Measurements from ENCODE around the gene CD2AP.
"Not testable (repeated sequence)": the region's sequence is repeated elsewhere in the genome, so short reads cannot be mapped to it uniquely, and the experiment has no call there.

CD2AP gene

DNA sequence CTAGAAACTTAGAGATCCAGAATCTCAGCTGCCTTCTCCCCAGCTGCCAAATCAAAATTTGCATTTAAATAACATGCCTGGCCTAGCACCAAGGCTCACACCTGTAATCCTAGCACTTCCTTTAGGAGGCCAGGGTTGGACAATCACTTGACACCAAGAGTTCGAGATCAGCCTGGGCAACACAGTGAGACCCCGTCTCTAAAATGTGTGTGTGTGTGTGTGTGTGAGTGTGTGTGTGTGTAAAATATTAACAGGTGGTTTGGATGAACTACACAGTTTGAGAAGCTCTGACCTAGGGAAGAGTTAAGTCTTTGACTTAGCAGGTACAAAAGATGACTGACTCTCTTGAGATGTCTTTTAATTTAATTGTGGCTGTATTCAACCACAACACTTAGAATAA lies 20.2 kb upstream of the CD2AP start:
- no peak for DNase-seq (ENCODE audit: low read depth)

DNA sequence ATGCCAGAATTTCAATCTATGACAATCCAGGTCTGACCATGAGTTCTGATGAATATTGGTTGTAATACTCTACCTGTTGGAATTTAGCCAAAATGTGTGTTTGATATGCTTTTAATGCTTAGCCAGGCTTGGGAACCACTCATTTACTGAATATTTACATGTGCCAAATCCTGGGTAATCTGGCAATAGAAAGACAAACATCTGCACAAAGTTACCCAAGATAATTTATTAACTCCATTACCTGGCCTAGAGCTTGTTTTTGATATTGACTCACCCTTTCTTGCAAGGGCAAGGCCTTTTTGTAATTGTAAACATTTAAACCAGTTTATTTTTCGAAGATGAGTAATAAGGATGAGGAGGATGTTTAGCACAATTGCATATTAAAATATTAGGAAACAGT lies 13.5 kb upstream of the CD2AP start:
- DNase-seq (ENCODE audit: low read depth), result no peak

DNA sequence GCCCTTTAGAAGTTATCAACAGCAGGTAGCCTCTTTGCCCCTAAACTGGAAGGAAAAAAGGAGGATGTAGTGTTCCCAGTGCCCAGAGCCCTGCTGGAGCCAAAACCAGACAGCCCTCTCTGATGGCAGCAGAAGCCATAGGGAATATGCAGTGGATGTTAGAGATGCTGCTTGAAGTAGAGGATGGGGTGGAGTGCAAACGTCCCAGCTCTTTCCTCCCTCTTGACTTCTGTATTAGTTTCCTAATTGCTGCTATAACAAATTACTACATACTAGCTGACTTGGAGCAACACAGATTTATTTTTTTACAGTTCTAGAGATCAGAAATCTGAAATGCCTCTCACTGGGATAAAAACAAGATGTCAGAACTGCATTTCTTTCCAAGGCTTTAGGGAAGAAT lies 12.5 kb upstream of the CD2AP start:
- no peak for DNase-seq (ENCODE audit: low read depth)

DNA sequence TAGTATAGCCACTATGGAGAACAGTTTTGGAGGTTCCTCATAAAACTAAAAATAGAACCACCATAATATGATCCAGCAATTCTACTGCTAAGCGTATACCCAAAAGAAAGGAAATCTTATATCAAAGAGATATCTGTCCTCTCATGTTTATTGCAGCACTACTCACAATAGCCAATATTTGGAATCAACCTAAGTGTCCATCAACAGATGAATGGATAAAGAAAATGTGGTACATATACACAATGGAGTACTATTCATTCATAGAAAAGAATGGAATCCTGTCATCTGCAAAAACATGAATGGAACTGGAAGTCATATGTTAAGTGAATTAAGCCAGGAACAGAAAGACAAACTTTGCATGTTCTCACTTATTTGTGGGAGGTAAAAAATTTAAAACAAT lies 5.7 kb upstream of the CD2AP start:
- no peak for DNase-seq (ENCODE audit: low read depth)

DNA sequence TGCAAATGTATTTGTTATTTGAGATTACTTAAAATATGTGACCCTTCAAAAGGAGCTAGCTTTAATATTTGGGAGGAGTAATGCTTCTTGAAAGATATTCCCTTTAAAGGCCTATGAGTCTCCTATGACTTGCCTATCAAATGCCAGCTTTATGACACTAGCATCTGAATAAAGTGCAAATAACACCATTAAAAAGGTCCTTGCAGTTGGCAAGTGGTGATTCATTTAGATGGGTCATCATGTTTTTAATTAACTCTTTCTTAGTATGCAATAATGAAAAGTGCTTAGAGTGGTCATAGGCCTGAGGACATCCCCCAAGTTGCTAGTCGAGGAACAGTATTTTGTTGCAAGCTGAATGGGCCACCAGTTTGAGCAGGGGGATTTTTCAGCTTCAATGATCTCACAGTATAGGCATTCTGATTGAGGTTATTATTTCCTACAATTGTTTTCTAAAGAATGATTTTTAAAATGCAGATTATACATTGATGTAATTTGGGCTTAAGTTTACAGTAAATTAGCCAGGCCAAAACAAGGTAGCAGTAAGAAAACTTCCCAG lies 3.7 kb upstream of the CD2AP start:
- no peak for DNase-seq (ENCODE audit: low read depth)

DNA sequence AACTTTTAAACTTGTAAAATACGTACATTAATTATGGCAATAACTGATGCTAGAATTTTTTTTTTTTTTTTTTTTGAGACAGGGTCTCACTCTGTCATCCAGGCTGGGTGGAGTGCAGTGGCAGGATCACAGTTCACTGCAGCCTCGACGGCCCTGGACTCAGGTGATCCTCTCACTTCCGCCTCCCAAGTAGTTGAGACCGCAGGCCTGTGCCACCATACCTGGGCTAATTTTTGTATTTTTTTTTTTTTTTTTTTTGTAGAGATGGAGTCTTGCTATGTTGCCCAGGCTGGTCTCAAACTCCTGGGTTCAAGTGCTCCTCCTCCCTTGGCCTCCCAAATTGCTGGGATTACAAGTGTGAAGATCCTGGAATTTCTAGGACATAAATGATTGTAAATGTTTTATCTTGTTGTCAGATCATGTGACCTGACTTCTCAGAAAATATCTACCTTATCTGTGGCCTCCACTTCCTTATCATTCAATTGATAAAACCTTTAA lies 2.2 kb upstream of the CD2AP start:
- DNase-seq (ENCODE audit: low read depth), result no peak

DNA sequence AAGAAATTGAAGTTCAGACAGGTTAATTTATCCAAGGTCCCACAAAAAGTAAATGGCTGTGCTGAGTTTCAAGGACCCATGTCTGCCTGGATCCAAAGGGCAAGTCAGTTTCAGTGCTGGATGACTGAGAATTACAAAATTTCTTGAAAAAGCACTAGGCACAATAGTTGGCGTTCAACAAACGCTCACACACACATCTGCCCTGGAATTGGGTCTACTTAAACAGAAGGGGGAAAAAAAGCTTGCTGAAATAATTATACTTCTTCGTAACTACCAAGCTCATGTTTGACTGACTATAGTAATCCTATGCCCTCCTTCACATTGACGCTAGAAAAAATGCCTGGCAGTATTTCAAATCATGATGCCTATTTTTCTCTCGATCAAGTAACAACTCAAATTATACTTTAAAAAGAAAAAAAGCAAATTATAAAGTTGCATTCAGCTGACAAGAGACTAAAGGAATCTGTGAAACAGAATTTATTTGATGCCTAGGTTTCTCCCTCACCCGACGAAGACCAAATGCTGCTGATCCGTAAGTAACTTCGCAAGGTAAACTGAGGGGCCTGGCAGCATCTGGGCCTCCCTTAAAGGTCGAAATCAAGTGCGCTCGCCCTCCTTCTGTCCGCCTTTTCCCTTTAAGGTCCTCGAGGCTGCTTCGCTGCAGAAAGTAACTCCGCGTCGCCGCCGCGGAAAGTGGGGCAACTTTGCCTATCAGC lies 650 bp upstream of the CD2AP start:
- DNase-seq (ENCODE audit: low read depth), result no peak

DNA sequence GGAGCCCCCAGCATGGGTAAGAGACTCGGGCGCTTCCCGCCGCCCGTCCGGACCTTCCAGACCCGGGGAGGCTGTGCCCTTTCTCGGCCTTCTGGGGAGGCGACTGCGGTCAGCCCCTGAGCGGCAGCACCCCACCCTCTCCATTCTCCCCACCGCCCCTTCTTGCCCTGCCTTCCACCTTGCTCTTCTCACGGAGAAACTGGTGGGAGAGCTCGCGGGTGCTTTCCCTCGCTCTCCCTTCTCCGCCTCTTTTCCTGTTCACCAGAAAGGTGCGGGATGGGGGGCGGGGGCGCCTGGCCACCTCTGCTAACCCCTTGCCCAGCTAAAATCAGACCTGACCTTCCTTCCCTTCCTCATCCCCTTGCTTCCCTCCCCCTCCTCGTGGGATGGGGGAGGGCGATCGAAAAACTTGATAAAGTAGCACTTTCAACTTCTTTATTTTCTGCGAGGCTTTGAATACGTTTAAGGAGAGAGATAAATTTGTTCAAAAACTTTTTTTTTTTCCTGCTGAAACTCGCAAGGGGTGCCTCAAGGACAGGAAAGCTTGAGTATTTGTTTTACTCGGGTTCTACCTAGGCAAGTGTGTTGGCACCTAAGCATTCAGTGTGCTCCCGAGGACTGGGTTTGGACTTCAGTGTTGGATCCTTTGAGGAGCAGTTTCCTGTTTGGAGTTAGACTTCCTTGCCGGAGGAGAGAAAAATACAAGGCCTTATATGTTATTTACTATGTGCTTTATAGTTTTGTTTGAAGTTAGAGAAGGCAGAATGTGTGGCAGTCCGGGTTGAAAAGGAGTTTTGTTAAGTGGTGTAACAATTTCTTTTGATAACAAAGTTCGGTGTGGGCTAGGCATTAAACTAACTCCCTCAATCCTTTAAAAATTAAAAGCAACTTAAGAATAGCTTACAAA lies 897 bp downstream of the CD2AP start:
- DNase-seq (ENCODE audit: low read depth), result no peak

DNA sequence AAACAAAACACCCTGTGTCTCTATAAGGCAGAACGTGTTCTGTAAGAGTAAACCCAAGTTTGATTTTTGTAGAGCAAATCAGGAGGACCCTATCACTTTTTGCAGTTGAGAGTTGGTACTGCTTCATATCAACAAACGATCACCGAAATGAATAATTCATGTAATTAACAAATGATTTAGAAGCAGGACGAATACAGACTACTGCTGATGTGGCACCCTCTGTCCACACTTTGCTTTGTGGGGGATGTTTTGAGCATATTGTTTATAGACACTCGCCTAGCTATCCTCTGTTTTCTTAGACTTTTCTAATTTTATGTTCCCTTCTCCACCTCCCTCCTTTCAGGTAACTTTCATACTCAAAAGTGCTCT lies 1.5 kb downstream of the CD2AP start:
- no peak for DNase-seq (ENCODE audit: low read depth)

DNA sequence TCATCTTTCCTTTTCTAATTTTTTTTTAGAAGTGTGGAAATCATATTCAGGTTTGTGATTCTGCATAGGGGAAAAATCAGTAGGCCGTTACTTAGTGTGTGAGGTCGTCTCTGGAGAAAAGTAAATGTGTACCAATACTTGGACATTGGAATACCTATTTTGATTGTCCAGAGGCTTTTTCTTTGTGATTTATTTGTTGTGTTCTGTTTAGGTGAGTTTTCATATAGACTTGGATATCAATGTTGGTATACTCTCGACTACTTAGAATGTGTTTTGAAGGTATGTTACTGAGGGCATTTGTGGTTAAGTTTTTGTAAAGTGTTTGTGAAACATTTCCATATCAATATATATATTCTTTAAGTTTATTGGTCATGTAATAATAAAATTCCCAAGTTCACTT lies 2.3 kb downstream of the CD2AP start:
- DNase-seq (ENCODE audit: low read depth), result no peak

DNA sequence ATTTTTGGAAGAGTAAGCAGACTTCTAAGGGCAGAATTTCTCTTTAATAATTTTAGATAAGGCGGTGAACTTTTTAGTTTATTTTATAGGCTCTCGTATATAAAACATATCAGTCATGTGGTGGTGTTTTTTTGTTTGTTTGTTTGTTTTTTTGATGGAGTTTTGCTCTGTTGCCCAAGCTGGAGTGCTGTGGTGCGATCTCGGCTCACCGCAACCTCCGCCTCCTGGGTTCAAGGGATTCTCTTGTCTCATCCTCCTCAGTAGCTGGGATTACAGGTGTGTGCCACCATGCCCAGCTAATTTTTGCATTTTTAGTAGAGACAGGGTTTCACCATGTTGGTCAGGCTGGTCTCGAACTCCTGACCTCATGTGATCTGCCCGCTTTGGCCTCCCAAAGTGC lies 3.6 kb downstream of the CD2AP start:
- DNase-seq (ENCODE audit: low read depth), result not testable (repeated sequence)

DNA sequence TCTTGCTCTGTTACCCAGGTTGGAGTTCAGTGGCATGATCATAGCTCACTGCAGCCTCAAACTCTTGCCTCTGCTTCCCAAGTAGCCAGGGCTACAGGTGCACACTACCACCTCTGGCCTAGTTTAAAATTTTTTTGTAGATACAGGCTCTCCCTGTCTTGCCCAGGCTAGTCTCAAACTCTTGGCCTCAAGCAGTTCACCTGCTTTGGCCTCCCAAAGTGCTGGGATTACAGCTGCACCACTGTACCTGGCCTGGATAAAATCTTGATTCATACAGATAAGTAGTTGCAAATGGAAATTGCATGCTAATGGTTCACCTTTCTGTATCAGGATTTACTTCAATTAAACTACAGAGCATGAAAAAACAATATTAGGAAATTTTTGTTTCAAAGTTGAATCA lies 4.2 kb downstream of the CD2AP start:
- no peak for DNase-seq (ENCODE audit: low read depth)

DNA sequence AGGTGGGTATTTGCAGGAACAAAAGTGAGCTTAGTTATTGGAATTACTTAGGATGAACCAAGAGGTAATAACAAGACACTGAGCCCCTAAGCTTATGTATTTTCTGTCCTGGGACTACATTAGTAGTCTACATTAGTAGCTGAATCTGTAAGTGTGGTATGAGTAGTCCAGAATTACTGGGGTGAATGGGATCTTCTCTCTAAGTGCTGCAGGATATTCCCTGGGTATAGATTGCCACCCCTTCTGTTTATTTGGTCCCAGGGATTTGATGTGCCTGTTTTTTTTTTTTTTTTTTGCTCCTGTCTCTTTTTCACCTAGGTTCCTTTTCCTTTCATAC lies 5.9 kb downstream of the CD2AP start:
- DNase-seq (ENCODE audit: low read depth), result no peak

DNA sequence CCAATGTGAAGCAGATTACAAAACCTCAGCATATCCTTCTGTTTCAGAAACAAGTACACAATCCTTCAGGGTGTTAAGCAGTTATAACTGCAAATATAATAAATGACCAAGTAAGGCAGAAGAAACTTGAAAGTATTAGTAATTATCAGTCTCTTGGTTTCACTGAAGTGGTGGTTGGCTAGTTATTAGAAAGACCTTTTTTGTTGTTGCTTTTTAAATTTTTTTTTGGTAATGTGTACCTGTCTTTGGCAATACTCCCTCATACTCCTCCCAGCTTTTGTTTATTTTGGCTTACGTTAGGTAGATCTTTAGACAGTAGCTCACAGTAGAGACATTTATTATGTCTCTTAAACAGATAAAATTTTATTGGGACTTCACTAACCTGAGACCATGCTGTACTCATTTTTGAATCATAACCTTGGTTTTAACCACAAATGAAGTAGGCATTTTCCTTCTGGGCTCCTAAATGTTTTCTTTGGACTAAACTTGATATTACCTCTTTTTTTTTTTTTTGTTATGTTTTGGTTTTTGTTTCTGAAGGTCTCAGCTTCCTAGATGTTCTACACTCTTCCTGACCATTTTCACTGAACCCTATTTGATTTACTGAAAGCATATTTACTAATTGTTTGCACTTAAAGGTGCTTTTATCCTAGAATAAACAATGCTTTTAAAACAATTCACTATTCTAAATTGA lies 6.4 kb downstream of the CD2AP start:
- DNase-seq (ENCODE audit: low read depth), result no peak

DNA sequence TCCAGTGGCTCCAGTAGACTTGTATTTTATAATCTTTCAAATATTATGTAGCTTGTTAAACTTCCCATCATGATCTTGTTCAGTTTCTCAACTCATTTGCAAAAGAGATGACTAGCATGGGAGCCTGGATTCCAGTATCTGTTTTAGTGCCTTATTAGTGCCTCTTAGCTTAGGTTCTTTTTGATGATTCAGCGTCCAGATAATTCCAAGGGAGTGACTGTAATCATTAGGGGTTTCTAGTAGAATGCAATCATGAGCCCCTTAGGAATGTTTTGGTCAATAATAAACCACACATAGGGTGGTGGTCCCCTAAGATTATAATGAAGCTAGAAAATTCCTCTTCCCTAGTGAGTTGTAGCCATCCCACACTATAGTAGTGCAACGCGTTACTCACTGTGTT lies 7.0 kb downstream of the CD2AP start:
- no peak for DNase-seq (ENCODE audit: low read depth)

DNA sequence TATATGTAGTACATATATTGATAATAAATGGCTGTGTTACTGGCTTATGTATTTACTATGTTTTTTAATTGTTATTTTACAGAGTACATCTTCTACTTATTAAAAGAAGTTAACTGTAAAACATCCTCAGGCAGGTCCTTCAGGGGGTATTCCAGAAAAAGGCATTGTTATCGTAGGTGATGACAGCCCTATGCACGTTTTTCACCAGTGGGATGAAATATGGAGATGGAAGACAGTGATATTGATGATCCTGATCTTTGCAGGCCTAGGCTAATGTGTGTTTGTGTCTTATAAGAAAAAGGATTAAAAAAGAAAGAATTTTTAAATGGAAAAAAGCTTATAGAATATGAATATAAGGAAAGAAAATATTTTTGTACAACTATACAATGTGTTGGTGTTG lies 7.5 kb downstream of the CD2AP start:
- DNase-seq (ENCODE audit: low read depth), result no peak

DNA sequence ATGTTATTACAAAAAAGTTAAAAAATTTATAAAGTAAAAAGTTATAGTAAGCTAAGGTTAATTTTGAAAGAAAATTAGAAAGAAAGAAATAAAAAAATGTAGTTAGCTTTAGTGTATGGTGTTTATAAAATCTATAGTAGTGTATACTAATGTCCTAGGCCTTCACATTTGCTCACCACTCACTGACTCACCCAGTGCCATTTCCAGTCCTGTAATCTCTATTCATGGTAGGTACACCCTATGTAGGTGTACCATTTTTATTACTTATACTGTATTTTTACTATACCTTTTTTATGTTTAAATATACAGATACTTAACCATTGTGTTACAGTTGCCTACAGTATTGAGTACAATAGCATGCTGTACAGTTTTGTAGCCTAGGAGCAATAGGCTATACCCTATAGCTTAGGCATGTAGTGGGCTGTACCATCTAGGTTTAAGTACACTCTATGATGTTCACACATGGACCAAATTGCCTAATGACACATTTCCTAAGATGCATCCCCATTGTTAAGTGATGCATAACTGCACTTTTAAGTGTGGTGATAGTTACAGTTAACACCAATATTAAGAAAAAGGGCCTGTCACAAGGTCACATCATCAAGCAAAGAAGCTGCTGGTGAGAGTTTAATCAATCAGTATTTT lies 8.0 kb downstream of the CD2AP start:
- DNase-seq (ENCODE audit: low read depth), result no peak

DNA sequence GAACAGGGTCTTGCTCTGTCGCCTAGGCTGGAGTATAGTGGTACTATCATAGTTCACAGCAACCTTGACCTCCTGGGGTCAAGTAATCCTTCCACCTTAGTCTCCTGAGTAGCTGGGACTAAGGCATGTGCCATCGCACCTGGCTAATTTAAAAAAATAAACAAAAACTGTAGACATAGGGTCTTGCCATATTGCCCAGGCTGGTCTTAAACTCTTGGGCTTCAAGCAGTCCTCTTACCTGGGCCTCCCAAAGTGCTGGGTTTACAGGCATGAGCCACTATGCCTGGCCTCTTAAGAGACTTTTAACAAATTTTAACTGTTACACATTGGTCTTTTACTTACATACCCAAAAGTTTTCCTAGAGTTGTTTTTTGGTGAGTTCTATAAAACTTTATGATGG lies 12.4 kb downstream of the CD2AP start:
- DNase-seq (ENCODE audit: low read depth), result no peak

DNA sequence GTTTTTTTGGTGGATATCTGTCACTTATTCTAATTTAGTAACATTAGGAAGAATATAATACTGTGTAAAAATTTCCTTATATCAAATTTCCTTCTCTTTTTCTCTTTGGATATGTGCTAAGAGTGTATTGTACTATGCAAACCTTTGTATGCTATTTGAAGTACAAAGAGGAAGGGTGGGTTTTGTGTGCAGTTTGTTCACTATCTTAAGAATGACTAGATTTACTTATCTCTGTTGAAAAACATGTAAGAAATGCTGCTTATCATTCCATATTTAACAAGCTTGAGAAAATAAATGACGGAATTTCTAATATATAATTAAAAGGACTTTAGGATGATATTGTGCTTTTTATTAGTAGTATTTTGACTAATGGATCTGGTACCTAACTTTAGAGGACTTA lies 13.1 kb downstream of the CD2AP start:
- no peak for DNase-seq (ENCODE audit: low read depth)

DNA sequence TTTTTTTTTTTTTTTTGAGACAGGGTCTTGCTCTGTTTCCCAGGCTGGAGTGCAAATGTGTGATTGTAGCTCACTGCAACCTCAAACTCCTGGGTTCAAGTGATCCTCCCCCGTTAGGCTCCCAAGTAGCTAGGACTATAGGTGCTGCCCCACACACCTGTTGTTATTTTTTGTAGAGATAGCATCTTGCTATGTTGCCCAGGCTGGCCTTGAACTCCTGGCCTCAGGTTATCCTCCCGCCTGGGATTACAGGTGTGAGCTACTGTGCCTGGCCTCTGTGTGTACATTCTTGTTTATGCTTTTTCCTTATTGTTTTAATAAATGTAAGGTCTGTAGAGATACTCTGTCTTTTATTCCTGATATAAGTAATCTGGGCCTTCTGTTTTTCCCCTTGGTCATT lies 14.8 kb downstream of the CD2AP start:
- DNase-seq (ENCODE audit: low read depth), result no peak

DNA sequence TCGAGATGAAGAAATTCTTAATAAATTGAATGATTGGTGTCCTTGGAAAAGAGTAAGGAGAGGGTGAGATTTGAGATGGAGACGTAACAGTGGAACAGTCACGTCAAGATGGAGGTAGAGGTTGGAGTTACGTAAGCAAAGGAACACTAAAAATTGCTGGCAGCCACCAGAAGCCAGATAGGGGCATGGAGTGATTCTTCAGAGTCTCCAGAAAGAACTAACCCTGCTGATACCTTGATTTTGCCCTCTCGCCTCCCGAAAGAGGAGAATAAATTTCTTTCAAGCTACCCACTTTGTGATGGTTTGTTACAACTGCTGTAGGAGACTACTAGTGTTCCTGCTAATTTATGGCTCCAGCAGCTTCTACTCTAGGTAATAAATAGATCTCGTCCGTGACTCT lies 17.6 kb downstream of the CD2AP start:
- no peak for DNase-seq (ENCODE audit: low read depth)

DNA sequence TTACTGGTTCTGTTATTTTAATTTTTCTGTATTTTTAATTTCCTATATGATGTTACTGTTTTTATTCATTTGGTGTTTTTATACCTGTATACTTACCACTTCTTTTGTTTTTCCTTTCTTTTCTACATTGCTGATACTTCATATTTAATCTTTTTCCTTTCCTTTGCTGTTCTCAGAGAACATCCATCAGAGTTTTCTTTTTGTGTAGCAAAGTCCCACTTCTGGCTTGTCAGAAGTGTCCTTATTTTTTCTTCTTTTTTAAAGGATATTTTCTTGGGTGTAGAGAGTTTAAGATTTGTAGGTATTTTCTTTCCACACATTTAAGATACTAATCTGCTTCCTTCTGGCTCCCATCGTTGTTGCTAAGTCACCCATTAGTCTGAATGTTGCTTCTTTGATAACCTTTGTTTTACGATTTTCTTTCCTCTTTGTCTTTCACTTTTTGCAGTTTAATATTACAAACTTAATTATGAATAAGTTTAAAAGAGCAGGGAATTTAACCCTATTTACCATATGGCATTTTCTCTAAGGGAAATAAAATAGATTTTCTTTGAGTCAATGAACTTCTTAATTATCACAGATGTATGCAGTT lies 18.5 kb downstream of the CD2AP start:
- DNase-seq (ENCODE audit: low read depth), result no peak
